H9 (cell line): Measurements from ENCODE around the gene CCDC92B. TPM values are rescaled to one million over a fixed set of nuclear protein-coding genes. Genes with fewer than 3 reads are reported as not detected.

ENCODE experiments used
- DNase-seq: peaks from one replicate; pipeline ENCODE4 v3.0.0-alpha.2; 2017
- H2AFZ ChIP-seq: one replicate; pipeline ENCODE4 v1.6.1; 2013; ENCODE audit warnings: mild to moderate bottlenecking, low read length, control low read depth, moderate library complexity
- H2AK5ac ChIP-seq: 2 replicates; pipeline ENCODE4 v1.6.1; 2013; ENCODE audit warnings: low read length, control low read depth, mixed read lengths; ENCODE audit not compliant: insufficient read length
- H2BK120ac ChIP-seq: one replicate; pipeline ENCODE4 v1.6.1; 2013; ENCODE audit warnings: low read depth, mild to moderate bottlenecking, low read length, control low read depth, inconsistent platforms; ENCODE audit not compliant: poor library complexity, severe bottlenecking
- H2BK12ac ChIP-seq: 2 replicates; pipeline ENCODE4 v1.6.1; 2013; ENCODE audit warnings: low read length, control low read depth, mixed read lengths, low read depth; ENCODE audit not compliant: insufficient read length
- H2BK15ac ChIP-seq: 2 replicates; pipeline ENCODE4 v1.6.1; 2013; ENCODE audit warnings: low read depth, low read length, control low read depth
- H2BK20ac ChIP-seq: one replicate; pipeline ENCODE4 v1.6.1; 2013; ENCODE audit warnings: low read depth, mild to moderate bottlenecking, low read length, control low read depth, inconsistent platforms; ENCODE audit not compliant: poor library complexity, severe bottlenecking
- H2BK5ac ChIP-seq: 2 replicates; pipeline ENCODE4 v1.6.1; 2013; ENCODE audit warnings: low read length, control low read depth, mixed read lengths; ENCODE audit not compliant: insufficient read length
- H3K14ac ChIP-seq: 2 replicates; pipeline ENCODE4 v1.6.1; 2013; ENCODE audit warnings: low read length, control low read depth; ENCODE audit not compliant: insufficient read depth
- H3K18ac ChIP-seq: 2 replicates; pipeline ENCODE4 v1.6.1; 2013; ENCODE audit warnings: low read depth, mild to moderate bottlenecking, mixed read lengths, low read length, control low read depth; ENCODE audit not compliant: insufficient read length
- H3K23ac ChIP-seq: 2 replicates; pipeline ENCODE4 v1.6.1; 2013; ENCODE audit warnings: low read length, control low read depth, mixed read lengths, low read depth; ENCODE audit not compliant: insufficient read length
- H3K23me2 ChIP-seq: 2 replicates; pipeline ENCODE4 v1.6.1; 2013; ENCODE audit warnings: low read depth, mild to moderate bottlenecking, mixed read lengths, low read length, control low read depth; ENCODE audit not compliant: insufficient read length, poor library complexity, severe bottlenecking
- H3K27ac ChIP-seq: 2 replicates; pipeline ENCODE4 v1.5.1; 2013; ENCODE audit warnings: low read length, control low read depth, mixed read lengths, low read depth; ENCODE audit not compliant: insufficient read length
- H3K27me3 ChIP-seq: 2 replicates; pipeline ENCODE4 v1.6.1; 2013; ENCODE audit warnings: low read length, control low read depth, inconsistent platforms; ENCODE audit not compliant: insufficient read depth
- H3K4ac ChIP-seq: 2 replicates; pipeline ENCODE4 v1.6.1; 2013; ENCODE audit warnings: low read depth, mild to moderate bottlenecking, control low read depth, inconsistent platforms, low read length, moderate library complexity
- H3K4me1 ChIP-seq: 2 replicates; pipeline ENCODE4 v1.6.1; 2013; ENCODE audit warnings: low read length, control low read depth, inconsistent platforms; ENCODE audit not compliant: insufficient read depth
- H3K4me2 ChIP-seq: 2 replicates; pipeline ENCODE4 v1.6.1; 2013; ENCODE audit warnings: low read length, control low read depth, mixed read lengths; ENCODE audit not compliant: insufficient read length, insufficient read depth
- H3K56ac ChIP-seq: 2 replicates; pipeline ENCODE4 v1.6.1; 2013; ENCODE audit warnings: low read depth, mild to moderate bottlenecking, mixed read lengths, low read length, control low read depth; ENCODE audit not compliant: insufficient read length
- H3K79me1 ChIP-seq: 2 replicates; pipeline ENCODE4 v1.6.1; 2013; ENCODE audit warnings: low read depth, mild to moderate bottlenecking, moderate library complexity, low read length, control low read depth, inconsistent platforms; ENCODE audit not compliant: insufficient read depth, poor library complexity, severe bottlenecking
- H3K79me2 ChIP-seq: 2 replicates; pipeline ENCODE4 v1.6.1; 2013; ENCODE audit warnings: low read length, control low read depth, inconsistent platforms; ENCODE audit not compliant: insufficient read depth
- H3K9ac ChIP-seq: 2 replicates; pipeline ENCODE4 v1.6.1; 2013; ENCODE audit warnings: low read length, control low read depth, mixed read lengths; ENCODE audit not compliant: insufficient read length; ENCODE audit errors: extremely low read depth
- H3K9me3 ChIP-seq: one replicate; pipeline ENCODE4 v1.6.1; 2013; ENCODE audit warnings: low read depth, low read length, inconsistent platforms; ENCODE audit not compliant: control insufficient read depth
- H3T11ph ChIP-seq: one replicate; pipeline ENCODE4 v1.6.1; 2013; ENCODE audit warnings: mild to moderate bottlenecking, low read length, control low read depth, inconsistent platforms
- H4K20me1 ChIP-seq: one replicate; pipeline ENCODE4 v1.6.1; 2013; ENCODE audit not compliant: control insufficient read depth, insufficient read length, insufficient read depth
- H4K5ac ChIP-seq: 2 replicates; pipeline ENCODE4 v1.6.1; 2013; ENCODE audit warnings: low read depth, mild to moderate bottlenecking, mixed read lengths, low read length, control low read depth; ENCODE audit not compliant: insufficient read length
- H4K8ac ChIP-seq: replicated peaks from 2 replicates; pipeline ENCODE4 v1.6.1; 2013; ENCODE audit warnings: low read length, control low read depth, mixed read lengths, low read depth; ENCODE audit not compliant: insufficient read length
- H4K91ac ChIP-seq: 2 replicates; pipeline ENCODE4 v1.6.1; 2013; ENCODE audit warnings: low read depth, mild to moderate bottlenecking, moderate library complexity, mixed read lengths, low read length, control low read depth; ENCODE audit not compliant: insufficient read length
- H3K27ac Mint-ChIP-seq, 3 experiments: 2 replicates in 2 of 3; 3 replicates in 1 of 3; pipeline ENCODE4 v1.8.0; 2020 to 2021; ENCODE audit warnings: mixed read lengths in 3 of 3, mild to moderate bottlenecking in 1 of 3, moderate library complexity in 1 of 3
- H3K27me3 Mint-ChIP-seq: 2 replicates; pipeline ENCODE4 v1.8.0; 2021; ENCODE audit warnings: low read depth, mild to moderate bottlenecking, moderate library complexity, mixed read lengths
- H3K36me3 Mint-ChIP-seq, 3 experiments: 2 replicates in 2 of 3; 3 replicates in 1 of 3; pipeline ENCODE4 v1.8.0; 2020 to 2021; ENCODE audit warnings: low read depth in 3 of 3, mixed read lengths in 3 of 3; ENCODE audit not compliant: insufficient read depth in 1 of 3
- H3K4me1 Mint-ChIP-seq, 2 experiments: 2 replicates each; pipeline ENCODE4 v1.8.0; 2020; ENCODE audit warnings: mixed read lengths in 2 of 2
- H3K4me3 Mint-ChIP-seq, 2 experiments: 2 replicates in 1 of 2; 3 replicates in 1 of 2; pipeline ENCODE4 v1.8.0; 2020 to 2021; ENCODE audit warnings: mild to moderate bottlenecking in 2 of 2, mixed read lengths in 2 of 2, moderate library complexity in 1 of 2
- H3K9me3 Mint-ChIP-seq, 2 experiments: 2 replicates in 1 of 2; 3 replicates in 1 of 2; pipeline ENCODE4 v1.8.0; 2020; ENCODE audit warnings: mild to moderate bottlenecking in 2 of 2, mixed read lengths in 2 of 2, moderate library complexity in 1 of 2
- CTCF ChIP-seq: fragments of 200-600 bp; sonication (generic); conservative IDR thresholded peaks from 3 replicates; pipeline ENCODE4 v1.8.0; 2021; ENCODE audit warnings: antibody characterized with exemption, mild to moderate bottlenecking
- WGBS: extraction: QIAGEN DNeasy Blood & Tissue Kit; methylation state at CpG from one replicate; pipeline ENCODE4 v1.1.7; 2013; ENCODE audit warnings: missing lambda C conversion rate, low lambda C conversion rate, mixed read lengths; ENCODE audit not compliant: insufficient read length; ENCODE audit errors: extremely low coverage; 5-methylcytosine and 5-hydroxymethylcytosine counted together
- total RNA-seq: library from RNA; stranded (reverse); gene quantifications from 2 replicates; pipeline ENCODE4 v1.2.1, GENCODE V29; 2021

The CCDC92B gene
- total RNA-seq, 1 experiment from 2014 or later, result 8.0 TPM

- Histone ChIP-seq H3T11ph (no peak overlapping the region), H3K23ac (no peak overlapping the region), H3K27ac (no peak overlapping the region), H3K4me2 (no peak overlapping the region), H2AK5ac (no peak overlapping the region), H2BK15ac (no peak overlapping the region), H3K79me2 (no peaks in the 10 kb centered on the region), H3K14ac (no peak overlapping the region), H4K20me1 (no peaks in the 10 kb centered on the region), H2BK120ac (no peak overlapping the region), H3K4ac (no peak overlapping the region), H2BK5ac (no peak overlapping the region), H4K5ac (no peak overlapping the region), H2BK12ac (no peak overlapping the region), H3K18ac (no peak overlapping the region), H3K9ac (no peak overlapping the region), H3K4me1 (no peaks in the 10 kb centered on the region), H3K79me1 (no peaks in the 10 kb centered on the region), H2BK20ac (no peak overlapping the region), H3K27me3 (no peaks in the 10 kb centered on the region; the same call in 1 of the 2 replicates), H4K91ac (no peak overlapping the region), H2AFZ (no peak overlapping the region), H3K9me3 (no peaks in the 10 kb centered on the region), H3K23me2 (peaks cover 8% of the 10 kb centered on the region), H3K56ac (no peak overlapping the region), H4K8ac (no peak overlapping the region)
- H3K4me3 Mint-ChIP-seq, result no peak overlapping the region; a peak in 1 of 5 replicates
- no peak for TF ChIP-seq CTCF
- H3K27ac Mint-ChIP-seq, result no peak overlapping the region
- no peaks in the 10 kb centered on the region; a peak in 1 of 5 replicates for H3K9me3 Mint-ChIP-seq
- no peaks in the 10 kb centered on the region; a peak in 1 of 7 replicates for H3K36me3 Mint-ChIP-seq
- peaks cover 10 to 22% of the 10 kb centered on the region in 2 experiments; a peak in 3 of 4 replicates for H3K4me1 Mint-ChIP-seq
- WGBS, result no CpG with 5 or more reads among the region's 6 CpGs
- no peak for DNase-seq
- H3K27me3 Mint-ChIP-seq, result peaks cover 29% of the 10 kb centered on the region
Measured at GRCh38 chr17:2778489-2778888, 29.0 kb upstream of the CCDC92B start.
